ENCODE measurements around the gene MSS51. TPM values are rescaled to one million over a fixed set of nuclear protein-coding genes. Genes with fewer than 3 reads are reported as not detected.

MSS51 gene
- total and polyA plus RNA-seq, 4 donors: 0.08 to 1.6 (median 0.94) TPM

- 97% methylated on average over 4 of the region's 4 CpGs for WGBS
- TF ChIP-seq NR2F2 (IDR thresholded peaks at IDR 0.05) (no peak), FOXA2 (IDR thresholded peaks at IDR 0.05) (no peak), TAF1 (conservative IDR thresholded peaks at IDR 0.05) (no peak), SP1 (IDR thresholded peaks at IDR 0.05) (no peak), YY1 (IDR thresholded peaks at IDR 0.05) (no peak), HNF4G (IDR thresholded peaks at IDR 0.05) (no peak), ZBTB33 (IDR thresholded peaks at IDR 0.05) (no peak), JUND (IDR thresholded peaks at IDR 0.05) (no peak), FOXA1 (IDR thresholded peaks at IDR 0.05) (no peak), RXRA (IDR thresholded peaks at IDR 0.05) (no peak), HNF4A (conservative IDR thresholded peaks at IDR 0.05) (no peak), RAD21 (IDR thresholded peaks at IDR 0.05) (no peak), EGR1 (IDR thresholded peaks at IDR 0.05; ENCODE audit: low read depth in 2 of 2) (no peak), MAX (IDR thresholded peaks at IDR 0.05) (no peak), REST (IDR thresholded peaks at IDR 0.05) (no peak), ATF3 (IDR thresholded peaks at IDR 0.05) (no peak), GABPA (IDR thresholded peaks at IDR 0.05 in 1 of 2, conservative IDR thresholded peaks at IDR 0.05 in 1 of 2) (no peak), CTCF (IDR thresholded peaks at IDR 0.05; ENCODE audit: low read depth, low read length, missing input control) (no peak)
- Histone ChIP-seq H3K27me3 (ENCODE audit: control insufficient read depth in 4 of 4, insufficient read depth in 4 of 4, low read length in 3 of 4) (no peaks in the 10 kb centered on the region), H3K27ac (ENCODE audit: low read depth in 1 of 2, low read length in 2 of 2) (no peak overlapping the region), H3K4me3 (ENCODE audit: low read depth in 1 of 3, low read length in 3 of 3) (no peak overlapping the region), H3K9me3 (ENCODE audit: control insufficient read depth in 4 of 4, low read length in 3 of 4) (no peaks in the 10 kb centered on the region), H3K9ac (ENCODE audit: low read depth in 1 of 2, low read length in 2 of 2) (no peak overlapping the region), H3K4me1 (ENCODE audit: control insufficient read depth in 4 of 4, insufficient read depth in 4 of 4, low read length in 3 of 4) (peaks cover 0 to 2% (median 0%) of the 10 kb centered on the region in 4 donors), H3K36me3 (ENCODE audit: control insufficient read depth in 4 of 4, insufficient read depth in 3 of 4, low read depth in 1 of 4, low read length in 3 of 4) (peaks cover 0 to 6% (median 4%) of the 10 kb centered on the region in 4 donors)
- no peak for DNase-seq (ENCODE audit: low spot score)
These were observed 27.5 kb upstream of the MSS51 start for GRCh38 chr10:73460897-73461296.

All from liver (tissue), 9 donors.